HG03108 (cell line): ENCODE measurements around the gene VSNL1.

Experiments used
- ATAC-seq: cut with Tn5 transposase; IDR thresholded peaks from one replicate; pipeline ENCODE4 v1.9.1; 2021; ENCODE audit warnings: moderate library complexity; ENCODE audit not compliant: unreplicated experiment

Gene VSNL1

DNA sequence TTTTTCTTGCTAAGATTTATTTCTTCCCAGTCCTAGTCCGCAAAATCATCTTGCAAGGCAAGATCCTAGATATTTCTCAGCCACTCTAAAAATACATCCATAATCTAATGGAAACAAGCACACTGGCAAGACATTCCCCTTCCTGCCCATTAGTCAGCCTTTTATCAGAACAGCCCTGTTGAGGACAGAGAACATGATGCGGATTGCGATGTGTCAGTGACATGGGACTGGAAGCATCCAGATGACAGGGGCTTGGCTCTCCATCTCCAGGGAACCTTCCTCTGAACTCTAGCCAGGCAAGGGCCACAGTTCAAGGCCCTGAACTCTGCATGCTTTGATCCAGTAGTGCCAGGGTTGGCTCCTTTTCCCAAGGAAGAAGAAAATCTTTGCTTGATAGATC, 70.0 kb downstream of the VSNL1 start:
- ATAC-seq: no peak

DNA sequence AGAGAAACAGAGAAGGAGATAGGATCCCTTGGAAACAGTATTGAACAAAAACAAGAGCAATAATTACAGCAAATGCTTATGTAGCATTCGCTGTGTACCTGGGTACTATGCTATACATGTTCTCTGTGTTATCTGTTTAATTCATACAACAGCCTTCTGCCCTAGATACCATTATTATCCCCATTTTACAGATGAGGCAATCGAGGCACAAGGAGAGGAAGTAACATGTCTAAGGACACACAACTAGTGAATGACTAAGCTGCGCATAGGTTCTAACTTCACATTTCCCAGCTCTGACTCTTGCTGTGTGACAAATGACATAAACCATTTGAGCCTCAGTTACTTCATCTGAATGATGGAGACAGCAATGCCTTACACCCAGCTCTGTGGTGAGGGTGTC, 70.5 kb downstream of the VSNL1 start:
- no peak for ATAC-seq

DNA sequence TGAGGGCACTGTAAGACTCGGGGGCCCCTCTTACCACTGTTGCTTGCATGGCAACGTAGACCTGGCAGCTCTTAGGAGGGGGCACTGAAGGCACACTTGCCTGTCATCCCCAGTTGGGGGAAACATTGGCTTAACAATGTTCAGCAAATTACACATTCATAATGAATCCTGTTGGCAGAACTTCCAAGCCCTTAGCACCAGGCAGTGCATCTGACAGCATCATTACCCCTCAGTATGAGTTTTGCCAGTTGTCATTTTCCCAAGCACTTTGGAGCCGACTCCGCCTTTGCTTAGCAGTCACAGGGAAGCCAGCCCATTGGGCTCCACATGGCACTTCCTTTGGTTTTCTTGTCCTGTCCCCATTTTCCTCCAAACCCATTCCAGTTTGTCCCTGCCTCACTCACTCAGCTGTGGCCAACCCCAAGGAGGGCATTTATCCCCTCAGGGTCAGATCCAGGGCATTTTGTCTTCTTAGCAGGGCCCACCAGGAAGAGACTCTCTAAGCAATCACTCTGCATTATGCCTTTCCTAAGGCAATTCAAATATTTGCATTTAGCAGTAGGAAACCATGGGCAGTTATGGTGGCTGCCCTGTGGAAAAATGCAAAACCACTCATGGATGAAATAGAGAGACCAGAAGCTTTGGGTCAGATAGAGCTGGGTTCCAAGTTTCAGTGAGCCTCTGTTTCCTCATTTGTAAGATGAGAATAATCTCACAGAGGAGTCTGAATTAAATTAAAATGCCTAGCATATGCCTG, 73.9 kb downstream of the VSNL1 start:
- ATAC-seq: no peak

GRCh38 chr2:17615147-17615546, 74.7 kb downstream of the VSNL1 start:
- ATAC-seq: no peak

DNA sequence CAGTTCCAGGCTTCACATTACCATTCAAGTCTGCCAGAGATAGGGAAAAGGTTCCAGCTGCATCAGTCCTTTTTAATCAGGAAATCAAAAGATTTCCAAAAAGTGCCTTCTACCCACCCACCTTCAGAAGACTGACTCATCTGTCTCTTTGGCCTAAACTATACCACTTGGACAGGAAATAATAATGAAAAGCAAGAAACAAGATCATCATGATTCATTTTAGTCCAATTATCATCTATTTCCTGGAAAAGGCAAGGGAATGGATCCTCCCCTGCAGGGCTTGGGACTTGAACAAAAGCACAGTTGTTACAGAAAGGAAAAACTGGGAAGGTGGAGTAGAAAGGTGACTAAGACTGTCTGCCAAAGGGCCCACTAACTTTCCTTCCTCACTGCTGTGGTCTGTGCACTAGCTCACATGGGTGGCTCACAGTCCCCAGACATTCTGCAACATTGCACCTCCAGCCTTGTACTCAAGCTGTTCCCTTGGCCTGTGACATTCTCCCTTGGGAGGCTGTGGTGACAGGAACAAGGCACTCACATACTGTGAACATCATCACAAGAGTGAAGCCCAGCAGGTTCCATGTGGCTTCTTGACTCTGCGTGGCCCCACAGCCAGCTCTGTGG, 75.3 kb downstream of the VSNL1 start:
- no peak for ATAC-seq

- ATAC-seq: no peak
Measured at GRCh38 chr2:17616405-17616804, 75.9 kb downstream of the VSNL1 start.

DNA sequence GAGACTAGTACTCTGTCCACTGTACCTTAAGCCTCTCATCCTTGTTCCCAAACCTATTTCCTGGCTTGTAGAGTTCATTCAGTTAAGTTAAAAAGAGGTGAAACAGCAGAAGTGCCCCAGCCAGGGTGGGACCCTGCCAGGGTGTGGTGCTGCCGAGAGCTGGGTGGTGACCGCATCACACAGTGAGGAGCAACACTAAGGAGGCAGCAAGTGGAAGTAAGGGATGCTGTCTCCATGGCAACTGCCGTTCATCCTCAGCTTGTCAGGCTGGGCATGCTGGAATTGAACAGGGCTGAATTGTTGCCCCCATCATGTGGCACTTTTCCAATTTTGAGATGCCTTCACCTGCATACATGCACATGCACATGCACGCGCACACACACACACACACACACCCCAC, 77.0 kb downstream of the VSNL1 start:
- ATAC-seq: no peak

DNA sequence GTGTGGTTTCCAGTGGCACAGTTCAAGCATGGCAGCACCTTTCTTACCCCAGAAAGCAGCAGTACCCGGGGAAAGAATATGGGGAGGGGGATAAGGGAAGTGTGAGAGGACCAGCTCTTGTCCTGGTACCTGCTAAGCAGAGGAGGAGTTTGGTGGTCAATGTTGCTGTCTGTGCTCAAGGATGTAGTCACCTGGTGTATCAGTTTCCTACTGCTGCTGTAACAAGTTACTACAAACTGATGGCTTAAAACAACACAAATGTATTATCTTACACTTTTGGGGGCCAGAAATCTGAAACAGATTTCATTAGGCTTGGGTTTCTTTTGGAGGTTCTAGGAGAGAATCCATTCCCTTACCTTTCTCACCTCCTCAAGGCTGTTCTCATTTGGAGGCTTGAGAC, 77.5 kb downstream of the VSNL1 start:
- ATAC-seq: no peak

DNA sequence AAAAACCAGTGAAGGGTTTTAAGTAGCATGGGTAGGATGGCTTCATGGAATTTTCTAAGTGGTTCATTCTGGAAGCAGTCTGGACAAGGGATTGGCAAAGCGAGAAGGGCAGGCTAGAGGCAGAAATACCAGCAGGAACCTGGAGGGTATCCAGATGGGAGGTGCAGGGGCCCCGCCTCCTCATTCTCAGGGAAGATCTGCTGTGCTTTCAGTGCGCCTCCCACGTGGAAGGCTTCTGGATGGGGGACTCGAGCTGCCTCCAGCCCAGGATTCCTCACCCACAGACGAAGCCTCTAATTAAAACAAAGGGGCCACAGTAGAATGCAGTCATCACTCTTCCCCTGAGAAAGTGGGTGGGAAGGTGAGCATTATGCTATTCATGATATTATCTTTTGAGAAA, 79.8 kb downstream of the VSNL1 start:
- ATAC-seq: no peak

DNA sequence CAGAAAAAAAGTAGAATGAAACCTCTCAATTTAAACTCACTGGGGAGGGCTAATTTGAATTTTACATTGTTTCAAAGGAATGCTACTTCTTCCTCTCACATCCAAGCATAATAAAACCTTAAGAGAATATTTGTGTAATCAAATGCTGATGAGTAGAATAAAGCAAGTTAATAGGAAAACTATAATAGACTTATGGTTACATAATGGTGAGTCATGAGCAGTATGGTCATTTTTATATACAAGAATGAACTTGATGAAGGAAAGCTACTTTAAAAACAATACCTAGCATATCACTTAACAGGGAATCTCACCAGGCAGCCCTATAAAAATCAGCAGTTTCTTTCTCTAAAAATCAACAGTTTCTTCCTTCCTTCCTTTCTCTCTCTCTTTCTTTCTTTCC, 80.3 kb downstream of the VSNL1 start:
- ATAC-seq: no peak

GRCh38 chr2:17621781-17622180, 81.3 kb downstream of the VSNL1 start:
- ATAC-seq: no peak

DNA sequence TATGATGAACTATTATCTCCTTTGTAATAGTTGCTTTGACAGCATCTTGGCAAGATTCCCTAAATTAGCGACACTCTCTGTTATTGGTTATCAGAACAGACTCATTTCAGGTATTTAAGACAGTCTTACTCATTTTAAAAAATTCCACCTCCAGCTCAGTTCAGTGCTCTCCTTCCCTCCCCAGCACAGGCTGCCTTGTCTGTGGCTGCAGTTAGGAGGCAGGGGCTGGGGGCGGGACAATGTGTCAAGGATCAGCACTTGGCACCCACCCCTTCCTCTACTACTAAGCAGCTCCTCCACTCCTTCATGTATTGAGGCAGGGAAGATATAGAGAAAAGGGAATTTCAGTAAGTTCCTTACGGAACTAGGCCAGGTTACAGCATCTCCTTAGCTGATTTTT, 85.0 kb downstream of the VSNL1 start:
- no peak for ATAC-seq

GRCh38 chr2:17626986-17627385, 86.5 kb downstream of the VSNL1 start:
- no peak for ATAC-seq

GRCh38 chr2:17627434-17627833, 86.9 kb downstream of the VSNL1 start:
- no peak for ATAC-seq

- no peak for ATAC-seq
Measured at GRCh38 chr2:17628349-17629261, 88.1 kb downstream of the VSNL1 start.

DNA sequence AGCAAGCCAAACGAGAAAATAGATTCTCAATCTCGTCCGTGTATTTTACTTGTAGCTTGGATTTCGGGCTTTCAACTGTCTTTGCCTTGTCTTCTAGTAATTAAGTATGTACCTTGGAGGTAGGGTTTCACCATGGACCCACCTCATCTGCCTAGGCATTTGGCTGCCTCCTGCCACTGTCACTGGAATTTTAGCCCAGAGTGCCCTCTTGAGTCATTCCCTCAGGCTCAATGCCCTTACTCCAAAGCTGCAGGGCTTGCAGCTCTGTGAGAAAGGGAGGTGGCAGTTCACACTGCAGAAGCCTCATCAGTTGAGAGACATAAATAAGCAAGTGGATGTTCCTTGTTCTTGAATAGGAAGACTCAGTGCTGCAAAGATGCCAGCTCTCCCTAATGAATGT, 89.6 kb downstream of the VSNL1 start:
- no peak for ATAC-seq

DNA sequence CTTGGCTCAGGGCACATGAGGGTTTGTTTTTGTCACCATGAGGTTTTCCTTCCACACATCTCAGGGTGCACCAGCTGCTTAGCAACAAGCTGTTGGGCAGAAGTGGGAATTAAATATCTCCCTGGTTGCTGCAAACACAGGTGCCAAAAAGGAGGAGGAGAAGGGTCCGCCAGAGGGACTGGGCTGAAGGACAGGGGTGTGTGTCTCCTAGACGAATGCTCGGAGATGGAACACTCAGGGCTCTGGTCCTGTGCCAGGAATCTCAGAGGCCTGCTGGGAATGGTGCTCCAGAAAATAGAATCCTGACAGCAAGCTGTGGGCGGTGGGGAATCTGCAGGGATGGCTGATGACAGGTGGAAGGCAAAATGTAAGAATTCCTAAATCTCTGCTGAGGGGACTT, 94.5 kb downstream of the VSNL1 start:
- no peak for ATAC-seq

DNA sequence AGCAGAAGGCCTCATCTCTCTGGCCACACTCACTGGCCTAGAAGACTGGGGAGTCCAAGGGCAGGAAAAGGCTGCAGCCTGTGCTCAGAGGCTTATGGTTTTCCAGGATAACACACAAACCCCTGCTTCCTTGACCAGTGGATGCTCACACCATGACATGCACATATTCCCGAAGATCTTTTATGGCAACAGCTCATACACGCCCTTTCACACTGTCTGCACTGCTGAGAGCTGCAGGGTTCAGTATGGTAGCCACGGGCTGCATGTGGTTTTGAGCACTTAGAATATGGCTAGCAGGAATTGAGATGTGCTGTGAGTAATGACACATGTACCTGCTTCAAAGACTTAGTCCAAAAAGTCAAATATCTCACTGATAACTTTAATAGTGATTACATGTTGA, 95.8 kb downstream of the VSNL1 start:
- no peak for ATAC-seq

GRCh38 chr2:17637131-17637906, 96.8 kb downstream of the VSNL1 start:
- ATAC-seq: no peak

- ATAC-seq: no peak
Measured at GRCh38 chr2:17638196-17638743, 97.8 kb downstream of the VSNL1 start.

GRCh38 chr2:17640406-17640805, 99.9 kb downstream of the VSNL1 start:
- no peak for ATAC-seq
